GM21619 (cell line): ENCODE data around the gene TRAPPC10.
A peak's percentile ranks its signal among the peaks of the same experiment; 100 is the strongest.
"Not testable (repeated sequence)": the region's sequence is repeated elsewhere in the genome, so short reads cannot be mapped to it uniquely, and the experiment has no call there.

ENCODE experiments used
- ATAC-seq: cut with Tn5 transposase; IDR thresholded peaks from one replicate; pipeline ENCODE4 v1.9.1; 2021; ENCODE audit not compliant: unreplicated experiment

The TRAPPC10 gene

GRCh38 chr21:44134732-44135131 lies 122.6 kb downstream of the TRAPPC10 start:
- not testable (repeated sequence) for ATAC-seq

GRCh38 chr21:44138039-44138438 lies 125.9 kb downstream of the TRAPPC10 start:
- ATAC-seq: not testable (repeated sequence)

- ATAC-seq: not testable (repeated sequence)
Observed at GRCh38 chr21:44139787-44140551, 127.9 kb downstream of the TRAPPC10 start.

- not testable (repeated sequence) for ATAC-seq
Observed at GRCh38 chr21:44140552-44140932, 128.4 kb downstream of the TRAPPC10 start.

- ATAC-seq: not testable (repeated sequence)
Observed at GRCh38 chr21:44142470-44142869, 130.4 kb downstream of the TRAPPC10 start.

GRCh38 chr21:44143380-44143779 lies 131.3 kb downstream of the TRAPPC10 start:
- ATAC-seq: not testable (repeated sequence)

GRCh38 chr21:44143996-44144395 lies 131.9 kb downstream of the TRAPPC10 start:
- not testable (repeated sequence) for ATAC-seq

GRCh38 chr21:44144784-44145602 lies 132.9 kb downstream of the TRAPPC10 start:
- not testable (repeated sequence) for ATAC-seq

- ATAC-seq: not testable (repeated sequence)
Observed at GRCh38 chr21:44145616-44146015, 133.5 kb downstream of the TRAPPC10 start.

GRCh38 chr21:44147108-44147507 lies 135.0 kb downstream of the TRAPPC10 start:
- not testable (repeated sequence) for ATAC-seq

GRCh38 chr21:44150255-44150654 lies 138.1 kb downstream of the TRAPPC10 start:
- ATAC-seq: not testable (repeated sequence)

- not testable (repeated sequence) for ATAC-seq
Observed at GRCh38 chr21:44153214-44153888, 141.2 kb downstream of the TRAPPC10 start.

GRCh38 chr21:44153889-44154228 lies 141.8 kb downstream of the TRAPPC10 start:
- ATAC-seq: not testable (repeated sequence)

- ATAC-seq: peak; percentile 25
Observed at GRCh38 chr21:44154816-44155230, 142.7 kb downstream of the TRAPPC10 start.

GRCh38 chr21:44155231-44155993 lies 143.3 kb downstream of the TRAPPC10 start:
- peak; percentile 36 for ATAC-seq

GRCh38 chr21:44155994-44156380 lies 143.9 kb downstream of the TRAPPC10 start:
- ATAC-seq: not testable (repeated sequence)
